ENCODE measurements around the gene POLR3B.

POLR3B gene

GRCh38 chr12:106310687-106311086 lies 46.9 kb upstream of the POLR3B start:
- TF ChIP-seq TAF1 (IDR thresholded peaks at IDR 0.05; ENCODE audit: low read depth) (no peak), TCF12 (IDR thresholded peaks at IDR 0.05; ENCODE audit: low read depth) (no peak), CEBPB (IDR thresholded peaks at IDR 0.05) (no peak), EP300 (IDR thresholded peaks at IDR 0.05; ENCODE audit: borderline replicate concordance) (no peak), ZBTB7A (IDR thresholded peaks at IDR 0.05; ENCODE audit: low read depth) (no peak), TEAD4 (IDR thresholded peaks at IDR 0.05) (no peak), REST (IDR thresholded peaks at IDR 0.05; ENCODE audit: low read depth) (no peak), YY1 (IDR thresholded peaks at IDR 0.05; ENCODE audit: low read depth) (no peak), USF1 (IDR thresholded peaks at IDR 0.05) (no peak), EGR1 (IDR thresholded peaks at IDR 0.05) (no peak), FOXM1 (IDR thresholded peaks at IDR 0.05; ENCODE audit: borderline replicate concordance, low read depth) (no peak), RAD21 (IDR thresholded peaks at IDR 0.05; ENCODE audit: low read depth) (no peak), NFIC (IDR thresholded peaks at IDR 0.05) (no peak), CREB1 (IDR thresholded peaks at IDR 0.05; ENCODE audit: low read depth) (no peak), MAX (IDR thresholded peaks at IDR 0.05) (no peak)

- no peak for TF ChIP-seq NFIC (IDR thresholded peaks at IDR 0.05)
- no peak for TF ChIP-seq TEAD4 (IDR thresholded peaks at IDR 0.05)
- no peak for TF ChIP-seq TAF1 (IDR thresholded peaks at IDR 0.05; ENCODE audit: low read depth)
- no peak for TF ChIP-seq CREB1 (IDR thresholded peaks at IDR 0.05; ENCODE audit: low read depth)
Measured at GRCh38 chr12:106311139-106311538, 46.4 kb upstream of the POLR3B start.

GRCh38 chr12:106315523-106315922 lies 42.0 kb upstream of the POLR3B start:
- TF ChIP-seq EP300 (IDR thresholded peaks at IDR 0.05; ENCODE audit: borderline replicate concordance) (no peak), USF1 (IDR thresholded peaks at IDR 0.05) (no peak), CREB1 (IDR thresholded peaks at IDR 0.05; ENCODE audit: low read depth) (no peak), TEAD4 (IDR thresholded peaks at IDR 0.05) (no peak), ZBTB7A (IDR thresholded peaks at IDR 0.05; ENCODE audit: low read depth) (no peak), REST (IDR thresholded peaks at IDR 0.05; ENCODE audit: low read depth) (no peak), FOXM1 (IDR thresholded peaks at IDR 0.05; ENCODE audit: borderline replicate concordance, low read depth) (no peak), NFIC (IDR thresholded peaks at IDR 0.05) (no peak), YY1 (IDR thresholded peaks at IDR 0.05; ENCODE audit: low read depth) (no peak), RAD21 (IDR thresholded peaks at IDR 0.05; ENCODE audit: low read depth) (no peak), TCF12 (IDR thresholded peaks at IDR 0.05; ENCODE audit: low read depth) (no peak), CEBPB (IDR thresholded peaks at IDR 0.05) (no peak), EGR1 (IDR thresholded peaks at IDR 0.05) (no peak), MAX (IDR thresholded peaks at IDR 0.05) (no peak), TAF1 (IDR thresholded peaks at IDR 0.05; ENCODE audit: low read depth) (no peak)

- TF ChIP-seq CREB1 (IDR thresholded peaks at IDR 0.05; ENCODE audit: low read depth), result no peak
- no peak for TF ChIP-seq TEAD4 (IDR thresholded peaks at IDR 0.05)
- no peak for TF ChIP-seq RAD21 (IDR thresholded peaks at IDR 0.05; ENCODE audit: low read depth)
- no peak for TF ChIP-seq FOXM1 (IDR thresholded peaks at IDR 0.05; ENCODE audit: borderline replicate concordance, low read depth)
- TF ChIP-seq CEBPB (IDR thresholded peaks at IDR 0.05), result no peak
- no peak for TF ChIP-seq TAF1 (IDR thresholded peaks at IDR 0.05; ENCODE audit: low read depth)
- no peak for TF ChIP-seq REST (IDR thresholded peaks at IDR 0.05; ENCODE audit: low read depth)
- TF ChIP-seq YY1 (IDR thresholded peaks at IDR 0.05; ENCODE audit: low read depth), result no peak
- no peak for TF ChIP-seq MAX (IDR thresholded peaks at IDR 0.05)
- no peak for TF ChIP-seq EP300 (IDR thresholded peaks at IDR 0.05; ENCODE audit: borderline replicate concordance)
- TF ChIP-seq USF1 (IDR thresholded peaks at IDR 0.05), result no peak
- no peak for TF ChIP-seq ZBTB7A (IDR thresholded peaks at IDR 0.05; ENCODE audit: low read depth)
- TF ChIP-seq EGR1 (IDR thresholded peaks at IDR 0.05), result no peak
- TF ChIP-seq NFIC (IDR thresholded peaks at IDR 0.05), result no peak
- TF ChIP-seq TCF12 (IDR thresholded peaks at IDR 0.05; ENCODE audit: low read depth), result no peak
Measured at GRCh38 chr12:106317406-106318082, 40.0 kb upstream of the POLR3B start.
